NOMO-1 treated with dmso at 0.1 percent for 144 hours (cell line): ENCODE measurements around the gene DMRT3.
"Not testable (repeated sequence)": the region's sequence is repeated elsewhere in the genome, so short reads cannot be mapped to it uniquely, and the experiment has no call there.

Experiments used
- DNase-seq: peaks from one replicate; lab custom pipeline; 2025; ENCODE audit not compliant: unreplicated experiment; lab: John Stamatoyannopoulos, UW

The DMRT3 gene

DNA sequence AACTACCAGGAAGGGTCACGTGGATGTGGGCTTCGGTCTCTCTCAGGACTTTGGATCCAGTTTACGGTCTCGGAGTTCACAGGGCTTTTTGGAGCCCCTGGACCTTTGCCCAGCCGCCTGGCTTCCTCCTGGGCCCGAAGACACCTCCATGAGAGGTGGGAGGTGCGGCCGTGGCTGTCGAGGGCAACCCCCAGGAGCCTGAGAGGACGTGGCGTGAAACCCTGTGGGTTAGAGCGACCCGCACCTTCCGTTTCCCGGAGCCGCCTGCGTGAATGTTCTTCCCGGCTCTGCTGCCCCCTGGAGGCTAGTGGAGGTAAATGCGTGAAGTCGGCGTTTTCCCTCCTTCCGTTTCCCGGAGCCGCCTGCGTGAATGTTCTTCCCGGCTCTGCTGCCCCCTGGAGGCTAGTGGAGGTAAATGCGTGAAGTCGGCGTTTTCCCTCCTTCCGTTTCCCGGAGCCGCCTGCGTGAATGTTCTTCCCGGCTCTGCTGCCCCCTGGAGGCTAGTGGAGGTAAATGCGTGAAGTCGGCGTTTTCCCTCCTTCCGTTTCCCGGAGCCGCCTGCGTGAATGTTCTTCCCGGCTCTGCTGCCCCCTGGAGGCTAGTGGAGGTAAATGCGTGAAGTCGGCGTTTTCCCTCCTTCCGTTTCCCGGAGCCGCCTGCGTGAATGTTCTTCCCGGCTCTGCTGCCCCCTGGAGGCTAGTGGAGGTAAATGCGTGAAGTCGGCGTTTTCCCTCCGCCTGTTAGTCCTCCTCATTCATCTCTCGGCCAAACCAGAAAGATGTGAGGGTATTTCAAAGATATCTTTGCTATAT is 22.1 kb downstream of the DMRT3 start:
- DNase-seq: not testable (repeated sequence)

- no peak for DNase-seq
These were observed 25.4 kb downstream of the DMRT3 start for GRCh38 chr9:1001838-1002237.

DNA sequence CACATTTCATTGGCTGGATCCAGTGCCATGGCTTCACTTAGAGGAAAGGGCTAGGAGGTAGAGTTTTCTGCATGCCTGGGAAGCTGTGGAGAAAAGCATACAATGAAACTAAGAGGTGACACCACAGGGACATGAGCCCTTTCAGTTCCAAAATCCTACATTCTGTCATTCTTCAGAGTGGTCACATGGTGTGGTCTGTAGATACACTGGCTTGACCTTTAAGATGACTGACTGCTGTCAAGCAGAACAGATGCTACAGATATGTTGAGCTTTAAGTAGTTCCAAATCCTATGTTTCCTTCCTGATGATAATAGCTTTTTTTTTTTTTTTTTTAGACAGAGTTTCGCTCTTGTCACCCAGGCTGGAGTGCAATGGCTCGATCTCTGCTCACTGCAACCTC is 26.2 kb downstream of the DMRT3 start:
- DNase-seq: no peak

- no peak for DNase-seq
These were observed 28.7 kb downstream of the DMRT3 start for GRCh38 chr9:1005043-1005667.

GRCh38 chr9:1007312-1007711 is 30.9 kb downstream of the DMRT3 start:
- no peak for DNase-seq

DNA sequence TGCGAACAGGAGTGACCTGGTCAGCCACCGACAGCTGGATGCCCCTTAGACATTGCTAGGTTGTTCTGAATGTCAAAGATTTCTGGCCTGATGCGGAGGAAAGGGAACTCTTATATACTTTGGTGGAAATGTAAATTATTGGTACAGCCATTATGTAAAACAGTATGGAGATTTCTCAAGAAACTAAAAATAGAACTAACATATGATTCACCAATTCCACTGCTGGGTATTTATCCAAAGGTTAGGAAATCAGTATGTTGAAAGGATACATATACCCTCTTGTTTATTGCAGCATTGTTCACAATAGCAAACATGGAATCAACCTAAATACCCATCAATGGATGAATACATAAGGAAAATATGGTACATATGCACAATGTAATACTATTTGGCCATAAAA is 31.8 kb downstream of the DMRT3 start:
- no peak for DNase-seq

GRCh38 chr9:1009101-1009707 is 32.7 kb downstream of the DMRT3 start:
- no peak for DNase-seq

DNA sequence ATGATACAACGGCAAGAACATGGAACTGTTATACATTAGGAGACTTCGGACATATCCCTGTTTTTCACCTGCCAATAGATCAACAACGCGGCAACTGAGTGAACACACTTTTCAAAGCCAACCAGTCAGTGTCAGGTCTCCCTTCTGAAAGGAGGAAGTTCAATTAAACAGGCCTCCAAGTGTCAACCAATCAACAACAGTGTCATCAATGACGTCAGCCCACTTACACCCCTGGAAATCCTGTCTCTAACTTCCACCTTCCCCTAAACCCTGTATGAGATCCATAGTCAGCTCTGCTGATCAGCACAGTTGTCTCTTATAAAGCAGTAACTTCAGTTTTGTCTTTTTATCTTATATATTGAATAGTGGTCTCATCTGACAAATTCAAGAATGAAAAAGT is 36.6 kb downstream of the DMRT3 start:
- no peak for DNase-seq

GRCh38 chr9:1014225-1014624 is 37.8 kb downstream of the DMRT3 start:
- DNase-seq: no peak

GRCh38 chr9:1014640-1015039 is 38.2 kb downstream of the DMRT3 start:
- no peak for DNase-seq

DNA sequence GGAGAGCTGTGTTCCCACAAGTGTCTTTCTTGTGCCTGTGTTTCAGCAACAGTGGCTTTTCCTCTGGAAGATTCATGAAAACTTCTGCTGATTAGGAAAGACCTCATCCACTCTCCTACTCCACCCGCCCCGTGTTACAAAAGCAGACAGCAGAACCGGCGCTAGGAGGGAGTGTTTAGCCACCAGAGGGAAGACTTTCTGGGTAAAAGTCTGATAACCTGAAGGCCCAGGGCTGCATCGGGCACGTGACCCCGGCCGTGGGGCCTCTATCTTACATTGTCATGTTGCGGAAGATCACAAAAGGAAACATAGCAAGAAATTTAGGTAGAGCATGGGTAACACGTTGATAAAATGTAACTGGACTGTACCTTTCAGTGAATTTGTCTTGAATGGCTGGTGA is 41.7 kb downstream of the DMRT3 start:
- DNase-seq: peak; percentile 12

- DNase-seq: no peak
These were observed 47.7 kb downstream of the DMRT3 start for GRCh38 chr9:1024112-1024511.

DNA sequence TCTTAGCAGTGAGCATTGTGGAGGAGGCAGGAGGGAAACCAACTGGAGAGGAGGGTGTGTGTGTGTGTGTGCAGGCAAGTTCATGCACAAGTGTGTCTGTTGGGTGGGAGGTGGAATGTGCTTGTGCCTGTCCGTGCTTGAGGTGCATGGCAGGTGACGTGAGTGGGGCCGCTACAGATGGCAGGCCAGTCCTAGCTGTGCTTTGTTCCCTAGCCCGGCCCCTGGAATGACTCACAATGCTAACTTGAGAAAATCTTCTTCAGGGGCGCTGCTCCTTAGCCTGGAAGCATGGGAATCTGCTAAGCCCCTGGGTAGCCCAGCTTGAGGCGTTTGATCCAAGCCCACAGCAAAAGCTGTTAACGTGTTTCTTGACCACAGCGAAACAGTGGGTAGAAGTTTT is 48.7 kb downstream of the DMRT3 start:
- no peak for DNase-seq

GRCh38 chr9:1026219-1026618 is 49.8 kb downstream of the DMRT3 start:
- DNase-seq: no peak

DNA sequence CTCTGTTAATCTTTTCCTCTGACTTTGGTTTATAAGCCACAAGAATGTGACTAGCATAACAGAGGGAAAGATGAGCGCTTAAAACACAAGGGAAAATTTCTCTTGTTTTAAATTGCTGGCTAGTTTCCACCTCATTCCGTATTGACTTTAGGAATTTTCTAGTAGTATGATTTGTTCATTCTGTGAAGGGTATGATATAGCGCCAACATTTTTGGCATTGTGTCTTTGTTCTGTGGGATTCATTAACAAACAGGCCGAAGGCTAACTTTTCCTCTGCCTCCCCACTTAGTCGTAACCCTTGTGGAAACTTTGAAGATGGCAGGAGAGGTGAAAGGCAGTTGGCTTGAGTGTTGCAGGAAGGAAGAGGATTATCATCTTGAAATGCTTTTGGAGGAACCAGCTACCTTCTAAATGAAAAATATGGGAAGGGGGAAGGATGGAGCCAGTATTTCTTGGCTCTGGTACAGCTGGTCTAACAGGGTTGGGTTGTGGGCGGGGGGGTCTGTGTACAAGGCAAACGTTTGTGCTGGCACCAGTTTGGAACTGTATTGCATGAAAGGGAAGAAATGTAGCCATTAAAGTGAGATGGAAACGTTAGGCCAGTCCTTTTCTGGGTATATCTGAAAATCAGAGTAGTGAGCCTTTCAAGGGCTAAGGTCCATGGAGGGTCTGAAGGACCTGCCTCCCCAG is 52.2 kb downstream of the DMRT3 start:
- DNase-seq: no peak

GRCh38 chr9:1031951-1032601 is 55.6 kb downstream of the DMRT3 start:
- no peak for DNase-seq

- no peak for DNase-seq
These were observed 57.8 kb downstream of the DMRT3 start for GRCh38 chr9:1034271-1034670.

GRCh38 chr9:1039589-1039988 is 63.1 kb downstream of the DMRT3 start:
- no peak for DNase-seq
